Upper lobe of left lung (tissue), 6 donors: ENCODE data around the gene ARHGDIG. TPM values are rescaled to one million over a fixed set of nuclear protein-coding genes. Genes with fewer than 3 reads are reported as not detected.
A peak's percentile ranks its signal among the peaks of the same experiment; 100 is the strongest.

Experiments
- ATAC-seq, 2 donors: fragments of 200-7000 bp; cut with Tn5 transposase; one replicate each; pipeline ENCODE4 v1.9.1; 2022; ENCODE audit warnings: mild to moderate bottlenecking in 2 of 2, moderate library complexity in 2 of 2; ENCODE audit not compliant: low FRiP score in 2 of 2
- DNase-seq, 2 donors: peaks; one replicate each; pipeline ENCODE4 v3.0.0-alpha.2; 2019 to 2020
- H3K27ac ChIP-seq, 4 donors: fragments of 200-600 bp; sonication (generic); one replicate each; pipeline ENCODE4 v1.5.1; 2016 to 2019
- H3K27me3 ChIP-seq, 4 donors: fragments of 200-600 bp; sonication (generic); one replicate each; pipeline ENCODE4 v1.5.1; 2017 to 2019
- H3K36me3 ChIP-seq, 4 donors: fragments of 200-600 bp; sonication (generic); one replicate each; pipeline ENCODE4 v1.5.1; 2016 to 2019
- H3K4me1 ChIP-seq, 4 donors: fragments of 200-600 bp; sonication (generic); one replicate each; pipeline ENCODE4 v1.5.1; 2018 to 2019
- H3K4me3 ChIP-seq, 4 donors: fragments of 200-600 bp; sonication (generic); one replicate each; pipeline ENCODE4 v1.5.1; 2017 to 2019; ENCODE audit warnings: mild to moderate bottlenecking in 2 of 4, moderate library complexity in 1 of 4
- H3K9me3 ChIP-seq, 4 donors: fragments of 200-600 bp; sonication (generic); one replicate each; pipeline ENCODE4 v1.5.1; 2018 to 2019
- CTCF ChIP-seq, 6 experiments: fragments of 450-650 bp in 4 of 6; fragments of 200-600 bp in 2 of 6; sonication (generic) in 2 of 6; IDR thresholded peaks; one replicate each; pipeline ENCODE4 v1.5.1; 2016 to 2019; ENCODE audit warnings: antibody characterized with exemption in 6 of 6
- EP300 ChIP-seq, 4 donors: sonication (generic); formaldehyde crosslinking; IDR thresholded peaks; one replicate each; pipeline ENCODE4 v1.5.1; 2017; ENCODE audit warnings: antibody characterized with exemption in 4 of 4, control low read depth in 2 of 4
- POLR2A ChIP-seq, 4 donors: fragments of 450-650 bp; IDR thresholded peaks; one replicate each; pipeline ENCODE4 v1.5.1; 2016 to 2017; ENCODE audit warnings: antibody characterized with exemption in 4 of 4, mild to moderate bottlenecking in 2 of 4
- POLR2AphosphoS5 ChIP-seq, 2 donors: sonication (generic); formaldehyde crosslinking; IDR thresholded peaks; one replicate each; pipeline ENCODE4 v1.5.1; 2017; ENCODE audit warnings: antibody characterized with exemption in 2 of 2
- WGBS, 2 donors: methylation state at CpG; one replicate each; pipeline ENCODE4 v1.1.5; 2017 to 2018; 5-methylcytosine and 5-hydroxymethylcytosine counted together
- total RNA-seq, 6 donors: library from RNA; depleted of rRNA in 4 of 6; stranded (reverse); fragments of >200 nt in 4 of 6; gene quantifications; one replicate each; pipeline versions ENCODE4 v1.1.0 to v1.2.1, GENCODE V29; 2016 to 2021
- donor health status: DM: no; HTN: no; CAD: no; lungs with moderate emphysema.
- donor health status: DM: no; HTN: yes; CAD: no; lungs with severe emphysema.

ARHGDIG gene
- total RNA-seq, 6 donors from 2014 or later = 0.91 TPM; not detected in 5

GRCh38 chr16:286491-287297 is 6.3 kb downstream of the ARHGDIG start:
- no peaks in the 10 kb centered on the region for H3K9me3 ChIP-seq
- TF ChIP-seq POLR2AphosphoS5 (IDR thresholded peaks at IDR 0.05) = no peak
- TF ChIP-seq POLR2A (IDR thresholded peaks at IDR 0.05) = no peak
- no peak for TF ChIP-seq CTCF (IDR thresholded peaks at IDR 0.05)
- no peak for TF ChIP-seq EP300 (IDR thresholded peaks at IDR 0.05)
- no peak overlapping the region for H3K4me3 ChIP-seq
- H3K27me3 ChIP-seq = peaks cover 0 to 9% (median 3%) of the 10 kb centered on the region in 4 donors
- 85 to 99% methylated on average over 15 to 20 of the region's 22 CpGs for WGBS, 2 donors
- DNase-seq (peak in 1 of 2 donors; percentile 71), ATAC-seq (no peak)
- H3K36me3 ChIP-seq = peaks cover 0 to 54% (median 45%) of the 10 kb centered on the region in 4 donors
- peaks cover 0 to 4% (median 0%) of the 10 kb centered on the region in 4 donors for H3K4me1 ChIP-seq
- H3K27ac ChIP-seq = no peak overlapping the region

GRCh38 chr16:287298-287811 is 7.0 kb downstream of the ARHGDIG start:
- ATAC-seq (no peak), DNase-seq (peak in 1 of 2 donors; percentile 50)
- H3K4me1 ChIP-seq = no peaks in the 10 kb centered on the region
- no peak overlapping the region for H3K27ac ChIP-seq
- 83 to 86% methylated on average over 12 to 16 of the region's 16 CpGs for WGBS, 2 donors
- no peak overlapping the region for H3K4me3 ChIP-seq
- H3K27me3 ChIP-seq = peaks cover 0 to 7% (median 1%) of the 10 kb centered on the region in 4 donors
- no peaks in the 10 kb centered on the region for H3K9me3 ChIP-seq
- TF ChIP-seq POLR2A (IDR thresholded peaks at IDR 0.05) = no peak
- no peak for TF ChIP-seq EP300 (IDR thresholded peaks at IDR 0.05)
- TF ChIP-seq CTCF (IDR thresholded peaks at IDR 0.05) = no peak
- no peak for TF ChIP-seq POLR2AphosphoS5 (IDR thresholded peaks at IDR 0.05)
- peaks cover 3 to 60% (median 52%) of the 10 kb centered on the region in 4 donors for H3K36me3 ChIP-seq

GRCh38 chr16:287981-288920 is 7.9 kb downstream of the ARHGDIG start:
- no peaks in the 10 kb centered on the region for H3K9me3 ChIP-seq
- H3K36me3 ChIP-seq = peaks cover 3 to 69% (median 61%) of the 10 kb centered on the region in 4 donors
- H3K27me3 ChIP-seq = peaks cover 0 to 3% (median 0%) of the 10 kb centered on the region in 4 donors
- WGBS, 2 donors = 96 to 98% methylated on average over 18 to 31 of the region's 33 CpGs
- TF ChIP-seq EP300 (IDR thresholded peaks at IDR 0.05) = no peak
- no peak for TF ChIP-seq POLR2A (IDR thresholded peaks at IDR 0.05)
- TF ChIP-seq POLR2AphosphoS5 (IDR thresholded peaks at IDR 0.05) = no peak
- TF ChIP-seq CTCF (IDR thresholded peaks at IDR 0.05) = no peak
- no peaks in the 10 kb centered on the region for H3K4me1 ChIP-seq
- no peak overlapping the region for H3K4me3 ChIP-seq
- H3K27ac ChIP-seq = no peak overlapping the region
- ATAC-seq (no peak), DNase-seq (peak in 1 of 2 donors; percentile 59)

- Histone ChIP-seq H3K27me3 (no peaks in the 10 kb centered on the region), H3K27ac (no peak overlapping the region), H3K4me1 (no peaks in the 10 kb centered on the region), H3K36me3 (peaks cover 3 to 77% (median 67%) of the 10 kb centered on the region in 4 donors), H3K9me3 (no peaks in the 10 kb centered on the region), H3K4me3 (no peak overlapping the region)
- WGBS, 2 donors = 93 to 97% methylated on average over 17 to 22 of the region's 22 CpGs
- no peak for TF ChIP-seq EP300 (IDR thresholded peaks at IDR 0.05)
- TF ChIP-seq CTCF (IDR thresholded peaks at IDR 0.05) = no peak
- TF ChIP-seq POLR2A (IDR thresholded peaks at IDR 0.05) = no peak
- TF ChIP-seq POLR2AphosphoS5 (IDR thresholded peaks at IDR 0.05) = no peak
- DNase-seq (peak in 1 of 2 donors; percentile 73), ATAC-seq (no peak)
Observed at GRCh38 chr16:289395-289997, 9.1 kb downstream of the ARHGDIG start.
